ENCODE data around the gene CFL2. TPM values are rescaled to one million over a fixed set of nuclear protein-coding genes. Genes with fewer than 3 reads are reported as not detected.

Gene CFL2
- total RNA-seq, 1 experiment from 2014 or later = 13.9 TPM

GRCh38 chr14:34713122-34713680 is 1.2 kb downstream of the CFL2 start:
- Histone ChIP-seq H3K79me2 (ENCODE audit: insufficient read depth, low read length) (no peaks in the 10 kb centered on the region), H4K20me1 (ENCODE audit: control insufficient read depth, insufficient read depth, insufficient read length) (no peaks in the 10 kb centered on the region), H3K4me1 (ENCODE audit: insufficient read depth, low read length) (no peaks in the 10 kb centered on the region), H4K8ac (replicated peaks; ENCODE audit: insufficient read length, low read depth, low read length) (no peak overlapping the region), H3K4me2 (ENCODE audit: insufficient read depth, insufficient read length, low read length) (peak overlapping the region; percentile 96), H2AK5ac (ENCODE audit: insufficient read length, low read length) (no peak overlapping the region), H3T11ph (ENCODE audit: low read length) (no peak overlapping the region), H3K27ac (ENCODE audit: insufficient read length, low read depth, low read length) (no peak overlapping the region), H4K5ac (ENCODE audit: insufficient read length, low read depth, low read length) (no peak overlapping the region), H3K27me3 (ENCODE audit: insufficient read depth, low read length) (no peaks in the 10 kb centered on the region), H3K56ac (ENCODE audit: insufficient read length, low read depth, low read length) (no peak overlapping the region), H3K14ac (ENCODE audit: insufficient read depth, low read length) (no peak overlapping the region), H3K9ac (ENCODE audit: extremely low read depth, insufficient read length, low read length) (peak overlapping the region; percentile 90), H2BK120ac (ENCODE audit: low read depth, low read length, poor library complexity, severe bottlenecking) (no peak overlapping the region), H3K23me2 (ENCODE audit: insufficient read length, low read depth, low read length, poor library complexity, severe bottlenecking) (peaks cover 8% of the 10 kb centered on the region), H4K91ac (ENCODE audit: insufficient read length, low read depth, low read length) (no peak overlapping the region), H3K18ac (ENCODE audit: insufficient read length, low read depth, low read length) (no peak overlapping the region), H3K4ac (ENCODE audit: low read depth, low read length) (no peak overlapping the region), H2BK15ac (ENCODE audit: low read depth, low read length) (no peak overlapping the region), H3K9me3 (ENCODE audit: control insufficient read depth, low read depth, low read length) (no peaks in the 10 kb centered on the region), H2AFZ (ENCODE audit: low read length) (no peak overlapping the region), H2BK5ac (ENCODE audit: insufficient read length, low read length) (no peak overlapping the region), H3K23ac (ENCODE audit: insufficient read length, low read depth, low read length) (no peak overlapping the region), H2BK20ac (ENCODE audit: low read depth, low read length, poor library complexity, severe bottlenecking) (no peak overlapping the region), H2BK12ac (ENCODE audit: insufficient read length, low read depth, low read length) (no peak overlapping the region), H3K79me1 (ENCODE audit: insufficient read depth, low read depth, low read length, poor library complexity, severe bottlenecking) (no peaks in the 10 kb centered on the region)
- Mint-ChIP-seq H3K27me3 (ENCODE audit: low read depth) (peaks cover 13% of the 10 kb centered on the region), H3K4me3 (peak overlapping the region; percentile 87 to 91), H3K9me3 (no peaks in the 10 kb centered on the region), H3K27ac (no peak overlapping the region), H3K4me1 (peaks cover 10 to 11% of the 10 kb centered on the region in 2 experiments), H3K36me3 (ENCODE audit: insufficient read depth in 1 of 3, low read depth in 3 of 3) (peaks cover 0 to 18% (median 10%) of the 10 kb centered on the region in 3 experiments; a peak in 5 of 7 replicates)
- no CpG with 5 or more reads among the region's 6 CpGs for WGBS (ENCODE audit: extremely low coverage, insufficient read length, low lambda C conversion rate)
- TF ChIP-seq CTCF (conservative IDR thresholded peaks at IDR 0.05) = no peak
- DNase-seq = no peak

All from H9 (cell line).